Pancreas (tissue), 10 donors: ENCODE data around the gene PHC3. TPM values are rescaled to one million over a fixed set of nuclear protein-coding genes. Genes with fewer than 3 reads are reported as not detected.

ENCODE experiments used
- ATAC-seq, 4 donors: fragments of 200-7000 bp; cut with Tn5 transposase; one replicate each; pipeline versions ENCODE4 v1.8.0 to v1.9.1; 2020; ENCODE audit warnings: mild to moderate bottlenecking in 4 of 4, moderate library complexity in 4 of 4
- DNase-seq, 6 donors: peaks; one replicate each; pipeline ENCODE4 v3.0.0-alpha.2; 2020
- FAIRE-seq: peaks from 2 replicates; lab custom pipeline; 2012; peaks lifted over from hg19 to GRCh38; lab: Jason Lieb, UNC
- H3K27ac ChIP-seq, 4 donors: fragments of 200-600 bp; sonication (generic); 1 replicate in 3 of 4; 2 replicates in 1 of 4; pipeline versions ENCODE4 v1.5.0 to v1.8.0; 2020
- H3K27me3 ChIP-seq, 4 donors: fragments of 200-600 bp; one replicate each; pipeline ENCODE4 v1.8.0; 2021
- H3K36me3 ChIP-seq, 3 donors: fragments of 200-600 bp; sonication (generic) in 1 of 3; one replicate each; pipeline versions ENCODE4 v1.5.0 to v1.8.0; 2020 to 2021
- H3K4me1 ChIP-seq, 3 donors: fragments of 200-600 bp; one replicate each; pipeline ENCODE4 v1.8.0; 2021
- H3K4me3 ChIP-seq, 4 donors: fragments of 200-600 bp; sonication (generic) in 2 of 4; one replicate each; pipeline versions ENCODE4 v1.5.0 to v1.8.0; 2020 to 2021
- H3K9me3 ChIP-seq, 4 donors: fragments of 200-600 bp; one replicate each; pipeline ENCODE4 v1.8.0; 2021
- WGBS, 2 donors: extraction: QIAGEN DNeasy Blood & Tissue Kit; methylation state at CpG; one replicate each; pipeline ENCODE4 v1.1.7; 2013; 5-methylcytosine and 5-hydroxymethylcytosine counted together
- intact Hi-C, 3 donors: fragments of 100-400 bp; cut with DNase I; formaldehyde crosslinking; loops; one replicate each; pipeline versions ENCODE4 v1.11.1 to v1.14.2; 2022
- polyA plus RNA-seq, 2 donors: library from polyadenylated mRNA; stranded (reverse); fragments of 200-250 nt; gene quantifications; one replicate each; pipeline ENCODE4 v1.2.3, GENCODE V29; 2013
- total RNA-seq, 6 donors: library from RNA; stranded (reverse); fragmentation: NEBNext Ultra II Directional in 4 of 6; extraction: Animal tissue kit (Norgen Biotek cat#: 25700) in 4 of 6; gene quantifications; one replicate each; pipeline versions ENCODE4 v1.2.1 to v1.2.4, GENCODE V29; 2021 to 2023
- TF ChIP-seq, protein P1 (sequence below), 4 donors: fragments of 200-600 bp; sonication (generic) in 3 of 4; IDR thresholded peaks; one replicate each; pipeline versions ENCODE4 v1.5.0 to v1.8.0; 2021; ENCODE audit warnings: antibody characterized with exemption in 4 of 4
- donor health status: healthy with polysubstance abuse.
- donor health status: DM: no; HTN: no; CAD: no; lungs with moderate emphysema.
- donor health status: DM: no; HTN: no; CAD: no.
- donor health status: control.
- donor health status: control.
- donor health status: Bipolar disorder and iron deficiency.
- donor health status: DM: yes; HTN: yes; CAD: no.
- donor health status: DM: no; HTN: no; CAD: no.
- donor health status: DM: no; HTN: no; CAD: no.
- donor health status: DM: yes; HTN: yes; CAD: no.

PHC3 gene
- total and polyA plus RNA-seq, 8 donors, result 5.5 to 38.0 (median 24.5) TPM

- TF ChIP-seq, protein P1, sequence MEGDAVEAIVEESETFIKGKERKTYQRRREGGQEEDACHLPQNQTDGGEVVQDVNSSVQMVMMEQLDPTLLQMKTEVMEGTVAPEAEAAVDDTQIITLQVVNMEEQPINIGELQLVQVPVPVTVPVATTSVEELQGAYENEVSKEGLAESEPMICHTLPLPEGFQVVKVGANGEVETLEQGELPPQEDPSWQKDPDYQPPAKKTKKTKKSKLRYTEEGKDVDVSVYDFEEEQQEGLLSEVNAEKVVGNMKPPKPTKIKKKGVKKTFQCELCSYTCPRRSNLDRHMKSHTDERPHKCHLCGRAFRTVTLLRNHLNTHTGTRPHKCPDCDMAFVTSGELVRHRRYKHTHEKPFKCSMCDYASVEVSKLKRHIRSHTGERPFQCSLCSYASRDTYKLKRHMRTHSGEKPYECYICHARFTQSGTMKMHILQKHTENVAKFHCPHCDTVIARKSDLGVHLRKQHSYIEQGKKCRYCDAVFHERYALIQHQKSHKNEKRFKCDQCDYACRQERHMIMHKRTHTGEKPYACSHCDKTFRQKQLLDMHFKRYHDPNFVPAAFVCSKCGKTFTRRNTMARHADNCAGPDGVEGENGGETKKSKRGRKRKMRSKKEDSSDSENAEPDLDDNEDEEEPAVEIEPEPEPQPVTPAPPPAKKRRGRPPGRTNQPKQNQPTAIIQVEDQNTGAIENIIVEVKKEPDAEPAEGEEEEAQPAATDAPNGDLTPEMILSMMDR (IDR thresholded peaks at IDR 0.05), result no peak
- WGBS, 2 donors, result 72 to 74% methylated on average over 4 of the region's 4 CpGs
- Histone ChIP-seq H3K27me3 (no peaks in the 10 kb centered on the region), H3K4me1 (no peaks in the 10 kb centered on the region), H3K27ac (no peak overlapping the region), H3K36me3 (no peaks in the 10 kb centered on the region), H3K9me3 (no peaks in the 10 kb centered on the region), H3K4me3 (no peak overlapping the region)
- intact Hi-C loops, result no loop called here
- FAIRE-seq (no peak), ATAC-seq (peak in 1 of 4 donors; percentile 48), DNase-seq (no peak)
Observed at GRCh38 chr3:170189398-170190256, 8.1 kb upstream of the PHC3 start.

DNA sequence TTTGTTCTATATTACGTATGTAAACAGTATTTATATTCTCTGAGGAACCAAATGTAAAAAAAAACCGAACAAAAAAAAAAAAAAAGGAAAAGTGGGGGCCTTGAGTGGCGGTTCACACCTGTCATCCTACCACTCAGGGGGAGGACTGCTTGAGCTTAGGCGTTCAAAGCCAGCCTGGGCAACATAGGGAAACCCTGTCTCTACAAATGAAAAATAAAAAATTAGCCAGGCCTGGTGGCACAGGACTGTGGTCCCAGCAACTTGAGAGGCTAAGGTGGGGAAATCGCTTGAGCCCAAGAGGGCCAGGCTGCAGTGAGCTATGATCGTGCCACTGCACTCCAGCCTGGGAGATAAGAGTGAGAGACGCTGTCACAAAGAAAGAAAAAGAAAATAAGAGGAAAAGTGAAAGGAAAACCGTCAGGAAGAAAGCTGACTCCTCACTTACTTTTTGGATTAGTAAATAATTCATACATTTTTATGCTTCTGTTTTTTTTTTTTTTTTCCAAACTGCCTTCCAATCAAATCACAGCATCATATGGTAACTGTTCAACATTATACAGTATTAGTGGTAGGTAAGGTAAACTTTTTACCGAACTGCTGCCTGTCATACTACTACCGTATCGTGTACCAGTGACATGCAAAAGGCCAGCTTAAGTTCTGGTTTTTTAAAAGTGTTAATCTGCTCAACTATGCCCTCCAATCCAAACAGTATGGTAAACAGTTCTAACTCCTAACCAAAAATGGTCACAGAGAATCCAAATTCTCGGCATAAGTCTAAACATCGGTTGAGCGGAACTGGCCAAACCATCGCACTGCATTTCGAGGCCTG is 1.2 kb downstream of the PHC3 start:
- intact Hi-C loops, result no loop called here
- peak overlapping the region; percentile 64 to 97 (median 90) for H3K4me3 ChIP-seq
- H3K9me3 ChIP-seq, result no peaks in the 10 kb centered on the region
- H3K4me1 ChIP-seq, result peaks cover 16 to 18% (median 16%) of the 10 kb centered on the region in 3 donors
- DNase-seq (no peak), ATAC-seq (peak; percentile 14 to 47 (median 30)), FAIRE-seq (no peak)
- TF ChIP-seq, protein P1 (IDR thresholded peaks at IDR 0.05), result no peak
- WGBS, 2 donors, result 4 to 6% methylated on average over 16 of the region's 16 CpGs
- peak overlapping the region; percentile 89 to 97 (median 96) for H3K27ac ChIP-seq
- H3K27me3 ChIP-seq, result no peaks in the 10 kb centered on the region
- peaks cover 0 to 27% (median 4%) of the 10 kb centered on the region in 3 donors for H3K36me3 ChIP-seq

DNA sequence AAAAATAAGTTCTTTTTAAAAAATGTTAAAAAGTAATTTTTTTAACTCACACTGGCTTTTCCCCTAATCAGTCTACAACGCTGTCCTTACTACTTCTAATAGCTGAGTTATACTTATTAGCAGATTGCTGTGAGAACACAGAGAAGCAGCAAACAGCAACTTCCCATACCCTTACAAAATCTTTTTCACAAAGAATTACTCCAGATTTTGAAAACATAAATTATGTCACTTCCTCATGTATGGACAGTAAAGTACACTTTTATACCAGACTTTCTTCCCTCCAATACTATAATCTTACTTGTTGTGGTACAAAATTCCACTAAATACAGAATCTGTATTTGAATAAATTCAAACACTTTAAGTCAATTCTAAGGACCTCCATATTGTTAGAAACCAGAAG is 2.1 kb downstream of the PHC3 start:
- TF ChIP-seq, protein P1 (IDR thresholded peaks at IDR 0.05), result no peak
- no peaks in the 10 kb centered on the region for H3K9me3 ChIP-seq
- peak overlapping the region in 1 of 4 donors; percentile 89 for H3K27ac ChIP-seq
- H3K4me3 ChIP-seq, result peak overlapping the region in 2 of 4 donors; percentile 64 to 91
- 21 to 33% methylated on average over 1 of the region's 1 CpG for WGBS, 2 donors
- intact Hi-C loops, result no loop called here
- DNase-seq (no peak), ATAC-seq (no peak), FAIRE-seq (no peak)
- peaks cover 16 to 18% (median 16%) of the 10 kb centered on the region in 3 donors for H3K4me1 ChIP-seq
- no peaks in the 10 kb centered on the region for H3K27me3 ChIP-seq
- peaks cover 0 to 32% (median 4%) of the 10 kb centered on the region in 3 donors for H3K36me3 ChIP-seq

- 76 to 81% methylated on average over 3 of the region's 3 CpGs for WGBS, 2 donors
- ATAC-seq, result no peak
- TF ChIP-seq, protein P1 (IDR thresholded peaks at IDR 0.05), result no peak
- intact Hi-C loops, result no loop called here
- H3K4me3 ChIP-seq, result no peak overlapping the region
- FAIRE-seq, result no peak
- H3K27ac ChIP-seq, result no peak overlapping the region
- H3K36me3 ChIP-seq, result peaks cover 0 to 34% (median 4%) of the 10 kb centered on the region in 3 donors
- no peaks in the 10 kb centered on the region for H3K9me3 ChIP-seq
- H3K4me1 ChIP-seq, result peaks cover 16 to 18% (median 16%) of the 10 kb centered on the region in 3 donors
- no peak for DNase-seq
- H3K27me3 ChIP-seq, result no peaks in the 10 kb centered on the region
Observed at GRCh38 chr3:170178651-170179050, 2.9 kb downstream of the PHC3 start.
